ENCODE data around the gene G0S2. TPM values are rescaled to one million over a fixed set of nuclear protein-coding genes. Genes with fewer than 3 reads are reported as not detected.

The G0S2 gene
- total and polyA plus RNA-seq, 2 of the 8 experiments (the other 6 are each of a cell fraction or from before 2014, with no cell fraction given), result 1.0 to 1.7 TPM

GRCh38 chr1:209714338-209714737 lies 39.1 kb downstream of the G0S2 start:
- Histone ChIP-seq H3K9ac (replicated peaks in 1 of 4; ENCODE audit: extremely low read depth in 1 of 4, low read depth in 3 of 4, low read length in 3 of 4) (no peak overlapping the region), H3K23me2 (ENCODE audit: low read depth, low read length) (no peaks in the 10 kb centered on the region; the same call in 1 of the 2 replicates), H3K18ac (ENCODE audit: extremely low read depth, low read length) (no peak overlapping the region), H3K27me3 (replicated peaks in 1 of 4; ENCODE audit: control insufficient read depth in 3 of 4, extremely low read depth in 1 of 4, insufficient read depth in 3 of 4, low read length in 3 of 4) (peaks cover 0 to 1% (median 0%) of the 10 kb centered on the region in 4 experiments; a peak in 1 of 7 replicates), H3K27ac (ENCODE audit: low read depth, low read length) (no peak overlapping the region), H4K20me1 (replicated peaks in 1 of 2; ENCODE audit: control insufficient read depth in 1 of 2, insufficient read depth in 2 of 2, low read length in 2 of 2) (no peaks in the 10 kb centered on the region), H3K23ac (ENCODE audit: insufficient read length) (no peak overlapping the region), H3K79me2 (ENCODE audit: control insufficient read depth in 1 of 2, insufficient read depth in 2 of 2, low read length in 2 of 2) (no peaks in the 10 kb centered on the region), H3K4me2 (ENCODE audit: insufficient read depth in 1 of 2, low read depth in 2 of 2, low read length in 2 of 2) (no peak overlapping the region), H3K4me3 (ENCODE audit: extremely low read depth in 1 of 4, insufficient read depth in 2 of 4, low read depth in 3 of 4, low read length in 4 of 4) (no peak overlapping the region), H2AFZ (ENCODE audit: low read length) (no peak overlapping the region), H4K91ac (replicated peaks; ENCODE audit: insufficient read length, low read length) (no peak overlapping the region), H4K8ac (ENCODE audit: extremely low read depth, insufficient read depth, low read length) (no peak overlapping the region), H2AK5ac (ENCODE audit: low read depth, low read length) (no peak overlapping the region), H3K4ac (replicated peaks; ENCODE audit: insufficient read length, low read depth, low read length) (no peak overlapping the region), H3K4me1 (replicated peaks in 1 of 4; ENCODE audit: control insufficient read depth in 3 of 4, insufficient read depth in 4 of 4, low read length in 3 of 4) (no peaks in the 10 kb centered on the region), H2BK20ac (ENCODE audit: low read length) (no peak overlapping the region), H3K79me1 (ENCODE audit: low read depth, low read length) (no peaks in the 10 kb centered on the region), H2BK12ac (ENCODE audit: low read depth, low read length) (no peak overlapping the region), H3K9me3 (ENCODE audit: insufficient read depth in 2 of 2, low read depth in 1 of 2, low read length in 1 of 2) (no peaks in the 10 kb centered on the region), H2BK120ac (replicated peaks; ENCODE audit: low read depth, low read length) (no peak overlapping the region), H2BK15ac (ENCODE audit: low read length) (no peak overlapping the region), H4K5ac (ENCODE audit: insufficient read length, low read depth, low read length) (no peak overlapping the region), H3K36me3 (ENCODE audit: control insufficient read depth in 2 of 4, insufficient read depth in 4 of 4, low read length in 3 of 4) (no peaks in the 10 kb centered on the region), H3K56ac (replicated peaks; ENCODE audit: insufficient read length, low read depth, low read length) (no peak overlapping the region), H3K14ac (ENCODE audit: insufficient read length) (no peak overlapping the region), H2BK5ac (ENCODE audit: low read depth, low read length) (no peak overlapping the region)
- POLR2A ChIA-PET (ENCODE audit: partially characterized antibody), result no interaction called here
- DNase-seq (ENCODE audit: low read depth in 1 of 2, low spot score in 2 of 2) (no peak), FAIRE-seq (no peak)
- WGBS, 2 experiments (ENCODE audit: extremely low coverage in 1 of 2, insufficient coverage in 1 of 2, insufficient read length in 1 of 2, insufficient replicate concordance in 2 of 2, low coverage in 1 of 2, low lambda C conversion rate in 2 of 2, missing lambda C conversion rate in 1 of 2), result 75% methylated on average over 2 of the region's 2 CpGs; no CpG with 5 or more reads in 1 of the 2 experiments
- no peak for TF ChIP-seq HDAC2 (IDR thresholded peaks at IDR 0.05; ENCODE audit: borderline replicate concordance in 1 of 2, low read depth in 2 of 2, low read length in 2 of 2)
- TF ChIP-seq RNF2 (IDR thresholded peaks at IDR 0.05; ENCODE audit: borderline replicate concordance, low read depth, low read length, missing control alignments, poor library complexity, severe bottlenecking), result no peak
- TF ChIP-seq CREB1 (IDR thresholded peaks at IDR 0.05), result no peak
- no peak for TF ChIP-seq EZH2 (IDR thresholded peaks at IDR 0.05; ENCODE audit: low read depth, low read length, severe bottlenecking)
- TF ChIP-seq PHF8 (conservative IDR thresholded peaks at IDR 0.05; ENCODE audit: low read depth, low read length), result no peak
- no peak for TF ChIP-seq ASH2L (IDR thresholded peaks at IDR 0.05; ENCODE audit: low read length)
- TF ChIP-seq GABPA (IDR thresholded peaks at IDR 0.05; ENCODE audit: borderline replicate concordance, insufficient read depth, low read length), result no peak
- no peak for TF ChIP-seq RAD21 (IDR thresholded peaks at IDR 0.05 in 1 of 2, conservative IDR thresholded peaks at IDR 0.05 in 1 of 2; ENCODE audit: low read depth in 2 of 2, low read length in 2 of 2)
- TF ChIP-seq YY1 (IDR thresholded peaks at IDR 0.05; ENCODE audit: low read depth, low read length), result no peak
- no peak for TF ChIP-seq BCL11A (IDR thresholded peaks at IDR 0.05; ENCODE audit: low read depth in 2 of 2, low read length in 2 of 2)
- no peak for TF ChIP-seq MAX (IDR thresholded peaks at IDR 0.05)
- CTCF ChIA-PET (ENCODE audit: partially characterized antibody), result no interaction called here

Data from H1 (cell line).